ENCODE measurements around the gene BBS1.

DNA sequence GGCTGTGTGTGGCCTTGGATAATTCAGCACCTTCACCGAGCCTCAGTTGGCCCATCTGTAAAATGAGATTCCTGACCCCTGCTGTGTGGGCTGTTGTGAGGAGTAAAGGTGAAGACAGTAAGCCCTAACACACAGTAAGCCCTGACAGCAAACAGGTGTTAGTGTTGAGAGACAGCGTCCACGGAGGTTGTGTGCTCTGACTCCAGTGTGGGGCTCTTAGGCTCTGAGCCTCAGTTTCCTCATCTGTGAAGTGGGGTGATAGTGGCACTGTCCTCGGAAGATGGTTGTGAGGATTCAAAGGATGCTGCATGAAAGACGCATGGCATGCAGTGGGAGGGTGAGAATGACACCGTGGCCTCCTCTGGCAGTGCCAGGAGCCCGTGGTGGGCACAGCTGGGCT, 16.0 kb upstream of the BBS1 start:
- TF ChIP-seq POLR2AphosphoS5 (IDR thresholded peaks at IDR 0.05; ENCODE audit: low read depth, low read length), result no peak
- TF ChIP-seq, protein P1, sequence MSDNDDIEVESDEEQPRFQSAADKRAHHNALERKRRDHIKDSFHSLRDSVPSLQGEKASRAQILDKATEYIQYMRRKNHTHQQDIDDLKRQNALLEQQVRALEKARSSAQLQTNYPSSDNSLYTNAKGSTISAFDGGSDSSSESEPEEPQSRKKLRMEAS (IDR thresholded peaks at IDR 0.05), result no peak
- TF ChIP-seq, protein P2, sequence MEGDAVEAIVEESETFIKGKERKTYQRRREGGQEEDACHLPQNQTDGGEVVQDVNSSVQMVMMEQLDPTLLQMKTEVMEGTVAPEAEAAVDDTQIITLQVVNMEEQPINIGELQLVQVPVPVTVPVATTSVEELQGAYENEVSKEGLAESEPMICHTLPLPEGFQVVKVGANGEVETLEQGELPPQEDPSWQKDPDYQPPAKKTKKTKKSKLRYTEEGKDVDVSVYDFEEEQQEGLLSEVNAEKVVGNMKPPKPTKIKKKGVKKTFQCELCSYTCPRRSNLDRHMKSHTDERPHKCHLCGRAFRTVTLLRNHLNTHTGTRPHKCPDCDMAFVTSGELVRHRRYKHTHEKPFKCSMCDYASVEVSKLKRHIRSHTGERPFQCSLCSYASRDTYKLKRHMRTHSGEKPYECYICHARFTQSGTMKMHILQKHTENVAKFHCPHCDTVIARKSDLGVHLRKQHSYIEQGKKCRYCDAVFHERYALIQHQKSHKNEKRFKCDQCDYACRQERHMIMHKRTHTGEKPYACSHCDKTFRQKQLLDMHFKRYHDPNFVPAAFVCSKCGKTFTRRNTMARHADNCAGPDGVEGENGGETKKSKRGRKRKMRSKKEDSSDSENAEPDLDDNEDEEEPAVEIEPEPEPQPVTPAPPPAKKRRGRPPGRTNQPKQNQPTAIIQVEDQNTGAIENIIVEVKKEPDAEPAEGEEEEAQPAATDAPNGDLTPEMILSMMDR (IDR thresholded peaks at IDR 0.05 in 2 of 3, conservative IDR thresholded peaks at IDR 0.05 in 1 of 3; ENCODE audit: borderline replicate concordance in 1 of 3, insufficient read depth in 1 of 3, low read depth in 2 of 3, low read length in 2 of 3), result no peak
- TF ChIP-seq POLR2A (IDR thresholded peaks at IDR 0.05; ENCODE audit: borderline replicate concordance, extremely low read depth, insufficient read depth, insufficient read length), result no peak
- no peak for TF ChIP-seq EZH2 (IDR thresholded peaks at IDR 0.05)
- no peak for TF ChIP-seq JUND (IDR thresholded peaks at IDR 0.05)
- TF ChIP-seq, protein P3, sequence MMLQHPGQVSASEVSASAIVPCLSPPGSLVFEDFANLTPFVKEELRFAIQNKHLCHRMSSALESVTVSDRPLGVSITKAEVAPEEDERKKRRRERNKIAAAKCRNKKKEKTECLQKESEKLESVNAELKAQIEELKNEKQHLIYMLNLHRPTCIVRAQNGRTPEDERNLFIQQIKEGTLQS (IDR thresholded peaks at IDR 0.05), result no peak
- TF ChIP-seq TCF7L2 (IDR thresholded peaks at IDR 0.05; ENCODE audit: borderline replicate concordance, extremely low read depth, insufficient read depth, insufficient read length), result no peak
- TF ChIP-seq CEBPB (IDR thresholded peaks at IDR 0.05; ENCODE audit: low read depth), result no peak
- TF ChIP-seq, protein P4, sequence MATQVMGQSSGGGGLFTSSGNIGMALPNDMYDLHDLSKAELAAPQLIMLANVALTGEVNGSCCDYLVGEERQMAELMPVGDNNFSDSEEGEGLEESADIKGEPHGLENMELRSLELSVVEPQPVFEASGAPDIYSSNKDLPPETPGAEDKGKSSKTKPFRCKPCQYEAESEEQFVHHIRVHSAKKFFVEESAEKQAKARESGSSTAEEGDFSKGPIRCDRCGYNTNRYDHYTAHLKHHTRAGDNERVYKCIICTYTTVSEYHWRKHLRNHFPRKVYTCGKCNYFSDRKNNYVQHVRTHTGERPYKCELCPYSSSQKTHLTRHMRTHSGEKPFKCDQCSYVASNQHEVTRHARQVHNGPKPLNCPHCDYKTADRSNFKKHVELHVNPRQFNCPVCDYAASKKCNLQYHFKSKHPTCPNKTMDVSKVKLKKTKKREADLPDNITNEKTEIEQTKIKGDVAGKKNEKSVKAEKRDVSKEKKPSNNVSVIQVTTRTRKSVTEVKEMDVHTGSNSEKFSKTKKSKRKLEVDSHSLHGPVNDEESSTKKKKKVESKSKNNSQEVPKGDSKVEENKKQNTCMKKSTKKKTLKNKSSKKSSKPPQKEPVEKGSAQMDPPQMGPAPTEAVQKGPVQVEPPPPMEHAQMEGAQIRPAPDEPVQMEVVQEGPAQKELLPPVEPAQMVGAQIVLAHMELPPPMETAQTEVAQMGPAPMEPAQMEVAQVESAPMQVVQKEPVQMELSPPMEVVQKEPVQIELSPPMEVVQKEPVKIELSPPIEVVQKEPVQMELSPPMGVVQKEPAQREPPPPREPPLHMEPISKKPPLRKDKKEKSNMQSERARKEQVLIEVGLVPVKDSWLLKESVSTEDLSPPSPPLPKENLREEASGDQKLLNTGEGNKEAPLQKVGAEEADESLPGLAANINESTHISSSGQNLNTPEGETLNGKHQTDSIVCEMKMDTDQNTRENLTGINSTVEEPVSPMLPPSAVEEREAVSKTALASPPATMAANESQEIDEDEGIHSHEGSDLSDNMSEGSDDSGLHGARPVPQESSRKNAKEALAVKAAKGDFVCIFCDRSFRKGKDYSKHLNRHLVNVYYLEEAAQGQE (IDR thresholded peaks at IDR 0.05; ENCODE audit: low read depth), result no peak
- no peak for TF ChIP-seq SRF (IDR thresholded peaks at IDR 0.05; ENCODE audit: low read depth)
- no peak for TF ChIP-seq SIN3A (IDR thresholded peaks at IDR 0.05; ENCODE audit: low read depth)
- TF ChIP-seq RAD21 (IDR thresholded peaks at IDR 0.05; ENCODE audit: low read depth), result no peak
